Measurements from ENCODE around the gene BCDIN3D.

- TF ChIP-seq CTCF (IDR thresholded peaks at IDR 0.05; ENCODE audit: borderline replicate concordance, extremely low read depth, low read length, poor library complexity, severe bottlenecking) (no peak), EZH2 (IDR thresholded peaks at IDR 0.05; ENCODE audit: borderline replicate concordance, low read depth, low read length, severe bottlenecking) (no peak)
Measured at GRCh38 chr12:49871263-49871561, 28.3 kb upstream of the BCDIN3D start.
